Measurements from ENCODE around the gene MTX1.
A peak's percentile ranks its signal among the peaks of the same experiment; 100 is the strongest.
"Not testable (repeated sequence)": the region's sequence is repeated elsewhere in the genome, so short reads cannot be mapped to it uniquely, and the experiment has no call there.

The MTX1 gene

DNA sequence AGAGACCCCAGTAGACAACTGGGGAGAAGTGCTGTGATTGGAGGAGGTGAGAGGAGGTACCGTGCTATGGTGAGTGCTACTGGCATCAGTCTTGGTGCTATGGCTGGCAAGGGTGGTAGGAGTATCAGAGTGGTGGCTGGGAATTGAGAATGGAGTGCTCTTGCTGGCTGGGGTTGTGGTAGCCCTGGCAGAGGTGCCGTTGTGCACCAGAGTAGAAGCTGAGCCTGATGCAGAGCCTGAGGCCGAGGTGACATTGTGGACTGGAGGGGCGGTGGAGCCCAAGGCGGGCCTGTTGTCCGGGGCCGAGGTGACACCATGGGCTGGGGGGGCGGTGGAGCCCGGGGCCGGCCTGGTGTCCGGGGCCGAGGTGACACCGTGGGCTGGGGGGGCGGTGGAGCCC lies 20.2 kb upstream of the MTX1 start:
- DNase-seq (ENCODE audit: low spot score) = no peak

DNA sequence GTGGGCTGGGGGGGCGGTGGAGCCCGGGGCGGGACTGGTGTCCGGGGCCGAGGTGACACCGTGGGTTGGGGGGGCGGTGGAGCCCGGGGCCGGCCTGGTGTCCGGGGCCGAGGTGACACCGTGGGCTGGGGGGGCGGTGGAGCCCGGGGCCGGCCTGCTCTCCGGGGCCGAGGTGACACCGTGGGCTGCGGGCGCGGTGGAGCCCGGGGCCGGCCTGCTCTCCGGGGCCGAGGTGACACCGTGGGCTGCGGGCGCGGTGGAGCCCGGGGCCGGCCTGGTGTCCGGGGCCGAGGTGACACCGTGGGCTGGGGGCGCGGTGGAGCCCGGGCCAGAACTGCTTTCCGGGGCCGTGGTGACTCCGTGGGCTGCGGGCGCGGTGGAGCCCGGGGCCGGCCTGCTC lies 18.6 kb upstream of the MTX1 start:
- DNase-seq (ENCODE audit: low spot score) = not testable (repeated sequence)

DNA sequence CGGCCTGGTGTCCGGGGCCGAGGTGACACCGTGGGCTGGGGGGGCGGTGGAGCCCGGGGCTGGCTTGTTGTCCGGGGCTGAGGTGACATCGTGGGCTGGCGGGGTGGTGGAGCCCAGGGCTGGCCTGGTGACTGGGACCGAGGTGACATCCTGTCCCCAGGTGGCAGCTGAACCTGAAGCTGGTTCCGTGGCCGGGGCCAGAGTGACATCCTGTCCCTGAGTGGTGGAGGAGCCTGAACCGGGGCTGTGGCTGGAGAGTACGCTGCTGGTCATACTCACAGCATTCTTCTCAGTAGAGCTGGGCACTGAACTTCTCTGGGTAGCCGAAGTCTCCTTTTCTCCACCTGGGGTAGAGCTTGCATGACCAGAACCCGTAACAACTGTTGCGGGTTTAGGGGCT lies 16.6 kb upstream of the MTX1 start:
- DNase-seq (ENCODE audit: low spot score) = no peak

DNA sequence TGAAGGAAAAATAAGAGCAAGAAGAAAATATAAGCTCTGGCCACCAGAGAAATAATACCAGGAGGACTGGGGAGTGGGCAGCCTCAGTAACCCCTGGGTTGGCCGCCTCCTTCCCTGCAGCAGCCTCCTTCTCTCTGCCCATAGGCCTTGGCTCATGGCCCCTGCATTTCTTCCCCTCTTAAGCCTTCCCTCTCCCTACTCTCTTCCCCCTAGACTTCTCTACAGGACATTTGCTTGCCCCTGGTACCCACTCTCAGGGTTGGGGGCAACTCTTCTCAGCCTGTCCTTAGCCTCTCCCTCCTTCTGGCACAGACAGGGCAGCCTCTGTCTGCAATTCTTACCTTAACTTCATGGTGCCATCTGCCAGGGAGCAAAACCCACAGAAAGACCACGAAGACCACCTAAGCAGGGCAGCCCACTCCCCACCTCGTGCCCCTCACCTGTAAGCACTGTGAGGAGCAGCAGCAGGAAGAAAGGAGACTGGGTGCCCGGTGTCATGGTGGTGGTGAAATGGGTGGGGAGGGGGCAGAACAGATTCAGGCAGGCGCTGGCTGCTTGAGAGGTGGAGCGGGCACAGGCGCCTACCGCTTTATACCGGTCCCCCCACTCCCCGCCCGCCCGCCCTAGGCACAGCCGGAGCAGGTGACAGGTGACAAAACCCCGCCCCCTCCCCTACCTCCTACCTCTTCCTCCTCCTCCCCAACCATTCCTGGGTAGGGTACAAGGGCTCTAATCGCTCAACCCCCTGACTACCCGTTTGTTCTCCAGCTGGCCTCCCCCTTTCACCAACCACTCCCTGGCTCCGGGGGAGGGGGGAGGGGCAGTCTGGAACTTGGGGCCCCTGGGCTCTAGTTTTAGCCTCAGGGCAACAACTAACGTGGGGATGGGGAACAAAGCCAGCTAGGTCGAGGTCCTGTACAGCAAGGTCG lies 15.9 kb upstream of the MTX1 start:
- DNase-seq (ENCODE audit: low spot score) = no peak

DNA sequence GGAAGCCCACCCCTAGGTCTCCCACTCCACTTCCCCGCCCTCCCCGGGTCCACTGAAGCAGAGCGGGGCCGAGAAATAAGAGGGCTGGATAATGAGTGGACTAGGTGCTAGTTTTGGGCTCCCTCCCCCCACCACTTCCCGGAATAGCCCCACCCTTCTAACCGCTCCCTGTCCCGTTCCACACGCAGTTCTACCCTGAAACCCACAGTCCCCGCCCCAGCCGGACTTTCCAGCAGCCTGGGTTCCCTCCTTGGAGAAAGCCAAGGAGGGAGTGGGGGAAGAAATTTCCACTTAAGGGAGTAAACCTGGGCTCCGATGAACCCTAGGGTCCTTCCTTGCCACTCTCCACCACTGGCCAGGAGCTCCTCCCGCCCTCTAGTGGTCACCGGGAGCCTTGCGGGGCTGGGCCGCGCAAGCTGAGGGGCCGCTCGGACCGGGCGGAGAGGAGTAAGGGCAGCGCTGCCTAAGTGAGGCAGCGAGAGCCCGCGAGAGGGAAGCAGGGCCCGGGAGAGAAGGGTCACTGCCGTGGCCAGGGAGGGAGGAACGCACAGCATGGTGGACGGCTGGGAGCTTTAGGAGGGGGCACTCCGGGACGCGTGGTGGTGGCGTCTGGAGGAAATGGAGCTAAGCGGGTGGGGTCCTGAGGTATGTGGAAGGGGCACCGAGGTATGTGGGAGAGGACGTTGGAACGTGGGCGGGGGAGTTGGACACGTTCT lies 15.1 kb upstream of the MTX1 start:
- peak; percentile 93 for DNase-seq (ENCODE audit: low spot score)

DNA sequence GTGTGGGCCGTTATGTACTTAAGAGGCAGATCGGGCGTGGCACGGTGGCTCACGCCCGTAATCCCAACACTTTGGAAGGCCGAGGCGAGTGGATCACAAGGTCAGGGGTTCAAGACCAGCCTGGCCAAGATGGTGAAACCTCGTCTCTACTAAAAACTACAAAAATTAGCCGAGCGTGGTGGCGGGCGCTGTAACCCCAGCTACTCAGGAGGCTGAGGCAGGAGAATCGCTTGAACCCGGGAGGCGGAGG lies 14.6 kb upstream of the MTX1 start:
- not testable (repeated sequence) for DNase-seq (ENCODE audit: low spot score)

DNA sequence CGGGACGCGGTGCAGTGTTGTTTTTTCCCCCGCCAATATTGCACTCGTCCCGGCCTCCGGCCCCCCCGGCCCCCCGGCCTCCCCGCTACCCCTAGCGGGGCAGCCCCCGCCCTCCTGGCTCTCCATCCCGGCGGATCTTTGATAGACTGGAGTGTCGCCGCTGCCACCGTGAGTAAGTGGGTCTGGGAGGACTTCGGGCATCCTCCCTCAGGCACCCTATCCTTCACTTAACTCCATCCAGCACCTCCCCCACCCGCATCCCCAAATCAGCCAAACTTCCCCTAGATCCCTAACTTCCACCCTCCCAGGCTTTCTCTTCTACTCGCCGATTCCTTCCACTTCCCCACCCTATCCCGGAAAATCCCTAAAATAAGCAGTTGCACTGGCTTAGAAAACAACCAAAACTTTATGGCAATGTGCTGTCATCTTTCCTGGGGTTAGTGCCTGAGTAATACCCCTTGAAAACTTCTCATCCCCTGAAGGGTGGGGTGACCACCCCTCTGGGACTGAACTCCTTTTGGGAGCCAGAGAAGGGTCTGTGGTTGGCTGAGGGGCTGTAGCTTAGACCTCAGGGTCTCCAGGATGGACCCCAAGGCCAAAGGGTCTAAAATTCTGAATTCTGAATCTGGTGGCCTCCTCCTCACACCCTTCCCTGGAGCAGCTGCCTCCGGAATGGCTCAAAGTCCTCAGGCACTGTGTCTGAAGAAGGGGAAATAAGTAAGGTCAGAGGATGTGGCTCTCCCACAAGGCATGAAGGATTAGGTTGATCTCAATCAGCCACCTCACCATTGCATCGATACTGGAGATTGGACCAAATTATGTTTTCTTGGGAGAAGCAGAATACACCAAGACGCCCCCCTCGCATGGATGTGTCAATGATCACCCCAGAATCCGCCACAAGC lies 13.0 kb upstream of the MTX1 start:
- DNase-seq (ENCODE audit: low spot score) = no peak

DNA sequence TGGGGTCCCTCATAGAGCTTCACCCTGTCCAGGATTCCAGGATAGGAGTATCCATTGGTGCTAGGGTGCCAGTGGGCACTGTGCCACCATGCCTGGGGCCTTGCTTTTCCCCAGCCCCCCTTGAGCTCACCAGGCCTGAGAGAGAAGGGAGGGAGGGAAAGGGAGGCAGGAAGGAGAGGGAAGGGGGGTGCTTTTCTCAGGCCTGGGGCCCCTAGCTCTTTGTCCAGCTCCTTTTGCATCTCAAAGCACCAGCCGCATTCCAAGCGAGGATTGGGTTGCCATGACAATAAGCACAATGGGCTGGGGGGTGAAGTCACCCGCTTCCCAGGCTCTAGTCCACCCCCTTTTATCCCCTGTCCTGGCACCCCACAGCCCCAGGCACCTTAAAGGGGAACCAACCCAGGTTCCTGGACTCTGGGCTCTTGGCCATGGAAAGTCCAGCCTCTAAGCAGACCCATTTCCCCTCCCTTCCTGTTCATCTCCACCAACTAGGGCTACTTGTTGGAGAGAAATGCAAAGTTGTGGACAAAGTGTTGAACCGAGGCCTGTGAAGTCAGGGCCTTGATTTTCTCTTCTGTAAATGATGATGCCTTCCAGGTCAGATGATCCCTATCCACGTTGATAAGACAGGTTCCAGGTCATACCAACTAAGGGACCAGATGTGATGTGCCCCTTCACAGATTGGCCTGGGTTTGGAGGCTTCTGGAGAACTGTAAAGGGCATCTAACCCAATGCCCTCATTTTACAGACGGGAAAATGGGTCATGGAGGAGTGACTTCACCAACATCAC lies 12.2 kb upstream of the MTX1 start:
- DNase-seq (ENCODE audit: low spot score) = no peak

DNA sequence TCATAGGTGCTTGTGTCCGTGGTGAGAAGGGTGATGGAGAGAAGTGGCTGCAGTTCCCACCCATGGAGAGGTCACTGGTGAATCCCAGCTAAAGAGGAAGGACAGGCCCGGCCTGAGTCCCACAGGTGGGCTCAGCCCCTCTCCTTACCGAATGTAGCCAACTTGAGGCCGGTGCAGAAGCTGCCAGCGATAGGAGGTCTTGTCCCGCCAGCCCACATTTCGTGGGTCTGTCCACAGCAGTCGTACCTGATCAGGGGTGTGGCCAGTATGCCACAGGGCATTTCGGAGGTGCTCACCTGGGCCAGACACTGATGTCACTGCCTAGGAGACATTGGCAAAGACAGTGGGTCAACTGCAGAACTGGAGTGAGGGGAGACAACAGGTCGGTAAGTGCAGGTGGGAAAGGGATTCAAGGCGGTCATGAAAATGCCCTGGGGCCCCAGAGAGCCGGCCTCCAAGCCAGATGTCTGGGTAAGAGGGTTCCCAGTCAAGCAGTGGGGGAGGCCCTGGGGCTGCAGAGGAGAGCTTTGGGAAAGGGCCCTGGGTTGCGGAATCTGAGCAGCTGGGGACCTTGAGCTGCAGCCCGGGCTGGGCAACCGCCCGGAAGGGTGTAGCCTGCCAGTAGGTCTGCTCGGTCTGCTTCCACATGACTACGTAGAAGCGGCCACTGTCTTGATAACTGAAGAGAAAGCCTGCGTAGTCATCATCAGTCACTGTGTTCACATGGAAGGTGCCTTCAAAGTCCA lies 11.4 kb upstream of the MTX1 start:
- no peak for DNase-seq (ENCODE audit: low spot score)

DNA sequence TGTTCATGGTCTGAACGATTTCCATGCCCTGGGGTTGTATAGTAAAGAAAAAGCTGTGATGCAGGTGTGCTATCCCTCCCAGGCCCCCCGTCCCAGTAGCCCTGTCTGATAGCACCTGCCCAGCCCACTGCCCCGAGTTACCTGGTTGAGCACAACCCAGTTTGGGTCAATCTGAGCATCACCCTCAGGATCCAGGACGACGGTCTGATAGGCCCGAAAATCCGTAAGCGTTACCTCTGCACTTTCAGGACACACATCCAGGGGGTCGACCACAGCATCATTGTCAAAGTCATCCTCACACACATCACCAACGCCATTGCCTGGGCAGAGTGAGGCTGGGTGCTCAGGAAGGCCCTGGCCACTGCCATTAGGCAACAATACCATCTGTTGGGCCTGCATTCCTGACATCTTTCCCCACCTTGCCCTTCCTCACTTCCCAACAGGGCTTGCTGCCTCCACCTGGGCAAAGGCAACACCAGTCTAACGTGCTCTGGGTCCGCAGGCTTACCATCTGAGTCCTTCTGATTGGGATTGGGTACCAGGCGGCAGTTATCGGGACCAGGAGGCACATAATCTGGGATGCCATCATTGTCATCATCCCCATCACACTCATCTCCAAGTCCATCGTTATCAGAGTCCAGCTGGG lies 10.5 kb upstream of the MTX1 start:
- DNase-seq (ENCODE audit: low spot score) = no peak

DNA sequence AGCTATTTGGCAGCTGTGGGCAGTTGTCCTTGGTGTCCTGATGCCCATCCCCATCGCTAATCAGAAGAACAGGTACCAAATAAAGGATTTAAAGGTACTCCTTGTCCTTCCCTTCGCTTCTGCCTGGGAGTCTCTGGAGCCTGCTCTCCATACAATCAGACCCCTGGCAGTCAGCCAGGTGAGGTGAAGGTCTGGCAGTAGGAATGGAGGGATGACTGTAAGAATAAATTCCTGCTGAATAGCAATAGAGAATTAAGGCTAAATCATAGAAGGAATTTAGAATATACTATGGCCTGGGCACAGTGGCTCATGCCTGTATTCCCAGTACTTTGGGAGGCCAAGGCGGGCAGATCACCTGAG lies 10.0 kb upstream of the MTX1 start:
- no peak for DNase-seq (ENCODE audit: low spot score)

DNA sequence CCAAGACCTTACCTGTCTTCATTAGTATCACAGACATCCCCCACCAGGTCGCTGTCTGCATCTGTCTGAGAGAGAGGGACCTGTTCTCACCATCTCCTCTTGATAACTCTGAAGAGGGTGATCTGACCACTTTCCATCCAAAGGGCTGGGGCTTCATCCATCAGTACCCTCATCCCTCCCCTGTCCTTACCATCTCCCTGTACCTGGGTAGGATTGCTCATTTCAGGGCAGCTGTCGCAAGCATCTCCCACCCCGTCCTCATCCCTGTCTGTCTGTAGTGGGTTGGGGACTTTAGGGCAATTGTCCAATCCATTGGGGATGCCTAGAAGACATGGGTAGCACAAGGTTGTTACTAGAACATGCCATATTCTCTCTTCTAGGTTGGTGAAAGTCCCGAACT lies 8.7 kb upstream of the MTX1 start:
- no peak for DNase-seq (ENCODE audit: low spot score)

DNA sequence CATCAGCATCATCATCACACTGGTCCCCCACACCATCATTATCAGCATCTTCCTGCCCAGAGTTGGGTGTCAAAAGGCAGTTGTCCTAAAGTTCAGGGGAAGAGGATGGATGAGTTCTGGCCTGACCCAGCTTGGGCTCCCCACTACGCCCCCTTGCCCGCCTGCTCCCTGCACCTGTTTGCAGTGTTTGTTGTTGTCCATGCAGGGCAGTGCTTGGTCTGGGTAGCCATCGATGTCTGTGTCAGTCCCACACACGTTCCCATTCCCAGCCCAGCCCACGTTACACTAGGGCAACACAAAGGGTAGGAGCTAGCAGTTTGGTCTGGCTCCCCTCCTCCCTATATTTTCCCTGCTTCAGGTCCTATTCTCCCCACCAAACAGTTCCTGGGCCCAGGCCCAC lies 7.6 kb upstream of the MTX1 start:
- peak; percentile 3 for DNase-seq (ENCODE audit: low spot score)

DNA sequence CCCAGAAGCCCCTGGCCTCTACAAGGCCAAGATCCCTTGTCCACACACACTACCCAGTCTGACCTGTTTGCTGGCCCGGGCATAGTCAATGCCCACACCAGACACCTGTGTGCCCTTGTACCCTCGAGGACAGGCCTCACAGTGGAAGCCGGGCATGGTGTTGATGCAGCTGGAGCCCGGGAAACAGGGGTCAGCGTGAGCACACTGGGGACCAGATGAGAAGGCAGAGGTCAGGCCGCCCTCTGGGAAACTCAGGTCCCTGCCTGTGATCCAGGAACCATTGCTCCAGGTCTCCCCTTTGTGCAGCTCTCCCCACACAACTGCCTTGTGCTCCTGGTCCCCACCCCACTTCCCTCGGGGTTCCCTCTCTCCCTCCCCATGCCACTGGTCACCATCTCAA lies 6.3 kb upstream of the MTX1 start:
- no peak for DNase-seq (ENCODE audit: low spot score)

DNA sequence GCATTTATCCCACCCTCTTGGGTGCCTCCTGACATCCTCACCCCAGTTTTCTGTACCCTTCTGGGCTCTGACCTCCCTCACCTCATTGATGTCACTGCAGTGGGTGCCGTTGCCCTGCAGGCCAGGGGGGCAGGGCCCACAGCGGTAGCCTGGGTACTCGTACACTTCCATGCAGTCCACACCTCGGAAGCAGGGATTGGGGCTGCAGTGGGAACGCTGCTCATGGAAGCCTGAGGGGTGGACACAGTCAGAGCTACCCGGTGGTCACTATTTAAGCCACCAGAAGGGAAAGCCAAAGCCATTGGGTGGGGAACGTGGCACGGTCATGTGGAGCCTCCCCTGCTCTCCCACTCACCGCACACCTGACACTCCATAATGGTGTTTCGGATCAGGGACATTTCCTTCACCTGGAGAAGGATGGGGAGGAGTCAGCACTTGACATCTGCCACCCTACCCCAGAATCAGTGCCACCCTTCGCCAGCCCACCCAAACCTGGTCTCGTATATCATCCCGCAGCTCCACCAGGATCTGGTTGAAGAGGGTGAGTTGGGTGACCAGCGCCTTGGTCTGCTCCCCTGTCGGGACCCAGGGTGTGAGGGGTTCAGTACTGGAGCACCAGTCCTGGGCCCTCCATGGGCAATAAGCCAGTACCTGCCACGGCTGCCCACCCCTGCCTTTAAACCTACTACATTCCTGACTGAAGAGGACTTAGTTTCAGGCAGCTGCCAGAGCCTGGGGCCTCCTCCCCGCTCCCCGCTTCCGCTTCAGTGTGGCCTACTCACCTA lies 5.6 kb upstream of the MTX1 start:
- no peak for DNase-seq (ENCODE audit: low spot score)

DNA sequence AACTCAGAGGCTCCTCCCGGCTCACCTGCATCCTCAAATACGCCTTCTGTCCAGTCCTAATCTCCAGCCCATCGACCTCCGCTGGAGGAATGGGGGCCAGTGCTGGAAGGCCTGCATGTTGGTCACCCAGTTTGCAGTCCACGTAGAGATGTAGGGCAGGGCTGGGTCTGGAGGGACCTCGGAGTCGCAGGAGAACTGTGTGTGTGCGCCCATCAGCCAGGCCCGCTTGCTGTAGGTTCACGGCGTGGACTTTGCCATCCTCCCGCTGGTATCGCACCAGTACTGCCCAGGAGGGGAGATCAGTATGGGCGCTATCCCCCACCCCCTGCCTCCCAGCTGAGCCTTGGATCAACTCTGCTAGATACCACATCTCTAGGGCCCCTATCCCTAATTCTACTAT lies 3.5 kb upstream of the MTX1 start:
- DNase-seq (ENCODE audit: low spot score) = no peak

DNA sequence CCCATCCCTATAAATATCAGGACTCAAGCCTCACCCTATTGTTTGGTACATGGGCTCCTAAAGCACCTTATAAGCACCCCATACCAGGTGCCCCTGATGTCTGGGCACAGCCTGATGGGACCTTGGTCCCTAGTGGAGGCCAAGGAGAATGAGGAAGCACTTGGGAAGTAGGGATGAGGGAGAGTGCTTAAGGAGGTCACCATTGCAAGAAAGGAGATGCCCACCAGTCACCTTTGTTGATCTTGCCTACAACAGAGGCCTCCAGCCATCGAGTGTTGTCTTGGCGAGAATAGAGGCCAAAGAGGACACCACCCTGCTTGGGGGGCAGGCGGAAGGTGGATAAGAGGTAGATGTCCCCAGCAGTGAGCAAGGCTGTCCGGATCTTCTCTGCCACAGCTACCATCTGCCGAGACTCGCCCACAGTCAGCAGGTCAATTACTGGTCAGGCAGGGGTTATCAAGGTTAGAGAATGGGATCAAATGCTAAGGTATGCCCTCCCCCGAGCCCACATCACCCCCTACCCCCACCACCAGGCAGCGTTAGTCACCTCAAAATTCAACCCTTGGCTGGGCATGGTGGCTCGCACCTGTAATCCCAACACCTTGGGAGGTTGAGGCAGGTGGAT lies 2.4 kb upstream of the MTX1 start:
- no peak for DNase-seq (ENCODE audit: low spot score)

DNA sequence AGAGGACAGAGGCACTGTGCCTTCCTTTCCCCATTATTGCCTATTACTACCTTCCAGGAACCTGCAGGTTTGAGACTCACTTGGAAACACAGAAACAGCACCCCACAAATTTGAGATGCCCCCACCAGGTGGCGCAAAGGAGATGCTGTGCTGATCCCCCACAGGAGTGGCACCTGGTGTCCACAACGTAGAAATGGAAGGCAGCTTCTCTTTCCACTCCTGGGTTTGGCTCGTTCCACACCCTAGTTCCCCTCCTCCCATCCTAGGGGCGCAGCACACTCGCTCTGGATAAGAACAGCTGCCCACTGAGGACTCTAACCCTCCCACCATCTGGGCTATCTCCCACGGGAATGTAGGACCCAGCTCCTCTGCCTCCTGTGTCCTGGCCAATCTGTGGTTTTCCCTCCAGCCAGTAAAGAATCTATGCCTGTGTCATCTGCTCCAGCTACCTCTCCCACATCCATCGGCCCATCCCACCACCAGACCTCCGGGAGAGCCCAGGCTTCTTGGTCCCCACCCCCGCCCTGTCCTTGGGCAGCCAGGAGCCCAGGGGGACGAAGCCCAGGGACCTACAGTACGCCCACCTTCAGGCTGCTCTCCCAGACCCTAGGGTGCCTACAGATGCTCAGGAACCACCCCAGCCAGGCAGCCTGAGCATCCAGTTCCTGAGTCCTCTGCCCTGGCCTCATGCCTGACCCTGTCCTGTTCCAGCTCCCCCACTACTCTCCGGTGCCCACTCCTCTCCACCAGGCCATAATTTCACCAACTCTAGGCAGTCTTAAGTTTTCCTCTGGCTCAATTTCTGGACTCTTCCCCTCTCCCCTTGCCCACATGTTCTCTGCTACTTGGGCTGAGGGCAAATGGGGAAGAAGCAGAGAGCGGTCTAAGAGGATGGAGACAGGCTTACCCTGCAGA lies 1.3 kb upstream of the MTX1 start:
- DNase-seq (ENCODE audit: low spot score) = peak; percentile 75

Measured in AG08396 (cell line).